BE2C (cell line): ENCODE measurements around the gene DUSP3.

Source experiments
- DNase-seq: peaks from one replicate; pipeline ENCODE4 v3.0.0-alpha.2; 2020
- H3K27me3 ChIP-seq: fragments of 250-450 bp; sonication (Bioruptor Pico); 2 replicates; pipeline ENCODE4 v1.5.1; 2020; ENCODE audit warnings: mild to moderate bottlenecking
- H3K36me3 ChIP-seq: fragments of 250-450 bp; sonication (Bioruptor Pico); 2 replicates; pipeline ENCODE4 v1.5.1; 2020; ENCODE audit warnings: mild to moderate bottlenecking
- H3K4me1 ChIP-seq: fragments of 250-450 bp; sonication (Bioruptor Pico); 2 replicates; pipeline ENCODE4 v1.5.1; 2020
- H3K4me3 ChIP-seq: 2 replicates; pipeline ENCODE4 v1.5.1; 2011; ENCODE audit warnings: low read depth, low read length
- H3K9me3 ChIP-seq: fragments of 250-450 bp; sonication (Bioruptor Pico); 2 replicates; pipeline ENCODE4 v1.5.1; 2020
- CTCF ChIP-seq: IDR thresholded peaks from 2 replicates; pipeline ENCODE4 v1.5.1; 2012; ENCODE audit warnings: mild to moderate bottlenecking, low read depth, low read length

DUSP3 gene

GRCh38 chr17:43753493-43754129 lies 25.2 kb downstream of the DUSP3 start:
- no peak for DNase-seq
- no peaks in the 10 kb centered on the region for H3K4me1 ChIP-seq
- H3K4me3 ChIP-seq, result no peak overlapping the region
- H3K36me3 ChIP-seq, result no peaks in the 10 kb centered on the region
- H3K9me3 ChIP-seq, result no peaks in the 10 kb centered on the region
- no peak for TF ChIP-seq CTCF
- no peaks in the 10 kb centered on the region for H3K27me3 ChIP-seq

- no peak for DNase-seq
- Histone ChIP-seq H3K36me3 (no peaks in the 10 kb centered on the region), H3K9me3 (no peaks in the 10 kb centered on the region), H3K4me3 (no peak overlapping the region), H3K27me3 (no peaks in the 10 kb centered on the region), H3K4me1 (peaks cover 2% of the 10 kb centered on the region)
- TF ChIP-seq CTCF, result no peak
Measured at GRCh38 chr17:43750153-43750552, 28.6 kb downstream of the DUSP3 start.

GRCh38 chr17:43745541-43745940 lies 33.2 kb downstream of the DUSP3 start:
- Histone ChIP-seq H3K4me3 (no peak overlapping the region), H3K27me3 (no peaks in the 10 kb centered on the region), H3K36me3 (no peaks in the 10 kb centered on the region), H3K4me1 (peaks cover 7% of the 10 kb centered on the region), H3K9me3 (no peaks in the 10 kb centered on the region)
- no peak for TF ChIP-seq CTCF
- peak; percentile 52 for DNase-seq

GRCh38 chr17:43741636-43742035 lies 37.1 kb downstream of the DUSP3 start:
- peaks cover 7% of the 10 kb centered on the region for H3K4me1 ChIP-seq
- DNase-seq, result no peak
- no peaks in the 10 kb centered on the region for H3K9me3 ChIP-seq
- no peak for TF ChIP-seq CTCF
- no peaks in the 10 kb centered on the region for H3K36me3 ChIP-seq
- H3K27me3 ChIP-seq, result no peaks in the 10 kb centered on the region
- H3K4me3 ChIP-seq, result no peak overlapping the region

- Histone ChIP-seq H3K4me3 (no peak overlapping the region), H3K4me1 (peaks cover 7% of the 10 kb centered on the region; the same call in 1 of the 2 replicates), H3K9me3 (no peaks in the 10 kb centered on the region), H3K27me3 (no peaks in the 10 kb centered on the region), H3K36me3 (no peaks in the 10 kb centered on the region)
- no peak for DNase-seq
- no peak for TF ChIP-seq CTCF
Measured at GRCh38 chr17:43740541-43740940, 38.2 kb downstream of the DUSP3 start.

- H3K27me3 ChIP-seq, result no peaks in the 10 kb centered on the region
- no peak overlapping the region for H3K4me3 ChIP-seq
- no peak for TF ChIP-seq CTCF
- no peaks in the 10 kb centered on the region for H3K36me3 ChIP-seq
- no peaks in the 10 kb centered on the region for H3K9me3 ChIP-seq
- no peak for DNase-seq
- no peaks in the 10 kb centered on the region for H3K4me1 ChIP-seq
Measured at GRCh38 chr17:43737722-43738121, 41.1 kb downstream of the DUSP3 start.
